ENCODE measurements around the gene ARSK.

DNA sequence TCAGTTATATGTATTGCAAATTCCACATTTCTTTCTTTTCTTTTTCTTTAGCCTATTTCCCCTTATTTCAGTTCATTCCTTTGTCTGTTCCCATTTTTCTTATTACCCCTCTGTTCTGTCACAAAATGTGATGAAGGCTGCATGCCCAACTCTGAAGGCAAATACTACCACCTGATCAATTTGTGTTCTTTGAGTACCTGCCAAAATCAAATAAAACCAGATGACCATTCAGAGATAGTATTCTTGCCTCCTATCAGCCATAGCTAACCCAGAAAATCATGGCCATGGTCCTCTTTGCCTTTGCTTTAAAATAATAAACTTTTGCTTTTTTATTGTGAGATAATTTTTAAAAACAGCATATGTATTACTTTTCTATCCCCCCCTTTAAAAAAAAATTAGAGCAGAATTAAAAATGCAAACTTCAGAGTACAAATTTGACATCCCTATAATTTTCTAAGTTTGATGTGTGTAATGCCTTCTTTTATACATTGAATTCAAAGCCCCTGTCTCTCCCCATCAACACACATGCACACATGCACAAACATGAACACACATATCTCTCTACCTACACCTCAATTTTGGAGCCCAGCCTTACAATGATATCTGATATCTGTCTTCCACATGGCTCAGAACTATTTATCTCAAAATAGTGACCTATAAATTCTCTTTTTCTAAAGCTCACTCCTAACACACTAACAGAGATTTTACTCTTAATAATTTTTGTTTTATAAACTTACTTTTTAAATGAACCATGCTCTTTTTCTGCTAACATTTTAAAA is 95.1 kb downstream of the ARSK start:
- no peak for TF ChIP-seq POLR2A (IDR thresholded peaks at IDR 0.05)
- TF ChIP-seq, protein P1, sequence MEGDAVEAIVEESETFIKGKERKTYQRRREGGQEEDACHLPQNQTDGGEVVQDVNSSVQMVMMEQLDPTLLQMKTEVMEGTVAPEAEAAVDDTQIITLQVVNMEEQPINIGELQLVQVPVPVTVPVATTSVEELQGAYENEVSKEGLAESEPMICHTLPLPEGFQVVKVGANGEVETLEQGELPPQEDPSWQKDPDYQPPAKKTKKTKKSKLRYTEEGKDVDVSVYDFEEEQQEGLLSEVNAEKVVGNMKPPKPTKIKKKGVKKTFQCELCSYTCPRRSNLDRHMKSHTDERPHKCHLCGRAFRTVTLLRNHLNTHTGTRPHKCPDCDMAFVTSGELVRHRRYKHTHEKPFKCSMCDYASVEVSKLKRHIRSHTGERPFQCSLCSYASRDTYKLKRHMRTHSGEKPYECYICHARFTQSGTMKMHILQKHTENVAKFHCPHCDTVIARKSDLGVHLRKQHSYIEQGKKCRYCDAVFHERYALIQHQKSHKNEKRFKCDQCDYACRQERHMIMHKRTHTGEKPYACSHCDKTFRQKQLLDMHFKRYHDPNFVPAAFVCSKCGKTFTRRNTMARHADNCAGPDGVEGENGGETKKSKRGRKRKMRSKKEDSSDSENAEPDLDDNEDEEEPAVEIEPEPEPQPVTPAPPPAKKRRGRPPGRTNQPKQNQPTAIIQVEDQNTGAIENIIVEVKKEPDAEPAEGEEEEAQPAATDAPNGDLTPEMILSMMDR (IDR thresholded peaks at IDR 0.05), result no peak
- no peak for TF ChIP-seq POLR2AphosphoS5 (IDR thresholded peaks at IDR 0.05)
- no peak for TF ChIP-seq EP300 (IDR thresholded peaks at IDR 0.05)

Data from sigmoid colon (tissue), 4 donors.